SU-DHL-6 (cell line): Measurements from ENCODE around the gene CNOT4.

ENCODE experiments used
- EZH2phosphoT487 ChIP-seq: fragments of 200-600 bp; sonication (generic), shearing (Covaris generic); conservative IDR thresholded peaks from 2 replicates; pipeline ENCODE4 v1.6.1; 2018; ENCODE audit warnings: mild to moderate bottlenecking, antibody characterized with exemption, low read length, moderate library complexity, mixed read lengths
- TF ChIP-seq, protein P1 (sequence below): fragments of 200-600 bp; sonication (generic); IDR thresholded peaks from one replicate; pipeline ENCODE4 v1.5.1; 2017; ENCODE audit warnings: antibody characterized with exemption, mild to moderate bottlenecking, low read length, moderate library complexity; ENCODE audit not compliant: insufficient read depth, poor library complexity, severe bottlenecking

GRCh38 chr7:135321556-135321955 lies 188.3 kb downstream of the CNOT4 start:
- TF ChIP-seq, protein P1, sequence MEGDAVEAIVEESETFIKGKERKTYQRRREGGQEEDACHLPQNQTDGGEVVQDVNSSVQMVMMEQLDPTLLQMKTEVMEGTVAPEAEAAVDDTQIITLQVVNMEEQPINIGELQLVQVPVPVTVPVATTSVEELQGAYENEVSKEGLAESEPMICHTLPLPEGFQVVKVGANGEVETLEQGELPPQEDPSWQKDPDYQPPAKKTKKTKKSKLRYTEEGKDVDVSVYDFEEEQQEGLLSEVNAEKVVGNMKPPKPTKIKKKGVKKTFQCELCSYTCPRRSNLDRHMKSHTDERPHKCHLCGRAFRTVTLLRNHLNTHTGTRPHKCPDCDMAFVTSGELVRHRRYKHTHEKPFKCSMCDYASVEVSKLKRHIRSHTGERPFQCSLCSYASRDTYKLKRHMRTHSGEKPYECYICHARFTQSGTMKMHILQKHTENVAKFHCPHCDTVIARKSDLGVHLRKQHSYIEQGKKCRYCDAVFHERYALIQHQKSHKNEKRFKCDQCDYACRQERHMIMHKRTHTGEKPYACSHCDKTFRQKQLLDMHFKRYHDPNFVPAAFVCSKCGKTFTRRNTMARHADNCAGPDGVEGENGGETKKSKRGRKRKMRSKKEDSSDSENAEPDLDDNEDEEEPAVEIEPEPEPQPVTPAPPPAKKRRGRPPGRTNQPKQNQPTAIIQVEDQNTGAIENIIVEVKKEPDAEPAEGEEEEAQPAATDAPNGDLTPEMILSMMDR = no peak
- no peak for TF ChIP-seq EZH2phosphoT487
